Measurements from ENCODE around the gene CCDC74A.
"Not testable (repeated sequence)": the region's sequence is repeated elsewhere in the genome, so short reads cannot be mapped to it uniquely, and the experiment has no call there.

Gene CCDC74A

GRCh38 chr2:131535526-131535925, 7.8 kb downstream of the CCDC74A start:
- no peak for TF ChIP-seq CTCF (IDR thresholded peaks at IDR 0.05; ENCODE audit: control insufficient read depth, insufficient read depth, low read depth, low read length, missing control alignments)
- H3K4me3 ChIP-seq (ENCODE audit: control insufficient read depth, low read depth, low read length), result no peak overlapping the region
- no peak for DNase-seq (ENCODE audit: low read depth)

GRCh38 chr2:131535951-131536826, 8.5 kb downstream of the CCDC74A start:
- H3K4me3 ChIP-seq (ENCODE audit: control insufficient read depth, low read depth, low read length); DNase-seq (ENCODE audit: low read depth): not testable (repeated sequence)

- DNase-seq (ENCODE audit: low read depth); H3K4me3 ChIP-seq (ENCODE audit: control insufficient read depth, low read depth, low read length): not testable (repeated sequence)
Observed at GRCh38 chr2:131536841-131537240, 9.2 kb downstream of the CCDC74A start.

GRCh38 chr2:131538856-131539255, 11.2 kb downstream of the CCDC74A start:
- H3K4me3 ChIP-seq (ENCODE audit: control insufficient read depth, low read depth, low read length); DNase-seq (ENCODE audit: low read depth): not testable (repeated sequence)

GRCh38 chr2:131542438-131543384, 15.0 kb downstream of the CCDC74A start:
- no peak for DNase-seq (ENCODE audit: low read depth)
- no peak for TF ChIP-seq CTCF (IDR thresholded peaks at IDR 0.05; ENCODE audit: control insufficient read depth, insufficient read depth, low read depth, low read length, missing control alignments)
- no peak overlapping the region for H3K4me3 ChIP-seq (ENCODE audit: control insufficient read depth, low read depth, low read length)

GRCh38 chr2:131543385-131543891, 15.8 kb downstream of the CCDC74A start:
- no peak for TF ChIP-seq CTCF (IDR thresholded peaks at IDR 0.05; ENCODE audit: control insufficient read depth, insufficient read depth, low read depth, low read length, missing control alignments)
- no peak for DNase-seq (ENCODE audit: low read depth)
- no peak overlapping the region for H3K4me3 ChIP-seq (ENCODE audit: control insufficient read depth, low read depth, low read length)

GRCh38 chr2:131544006-131544812, 16.5 kb downstream of the CCDC74A start:
- H3K4me3 ChIP-seq (ENCODE audit: control insufficient read depth, low read depth, low read length); DNase-seq (ENCODE audit: low read depth): not testable (repeated sequence)

- not testable (repeated sequence) for DNase-seq (ENCODE audit: low read depth); H3K4me3 ChIP-seq (ENCODE audit: control insufficient read depth, low read depth, low read length)
Observed at GRCh38 chr2:131544813-131545165, 17.1 kb downstream of the CCDC74A start.

- H3K4me3 ChIP-seq (ENCODE audit: control insufficient read depth, low read depth, low read length), result no peak overlapping the region
- DNase-seq (ENCODE audit: low read depth), result no peak
- TF ChIP-seq CTCF (IDR thresholded peaks at IDR 0.05; ENCODE audit: control insufficient read depth, insufficient read depth, low read depth, low read length, missing control alignments), result no peak
Observed at GRCh38 chr2:131552871-131553270, 25.2 kb downstream of the CCDC74A start.
